HG02798 (cell line): Measurements from ENCODE around the gene TRIM72.
"Not testable (repeated sequence)": the region's sequence is repeated elsewhere in the genome, so short reads cannot be mapped to it uniquely, and the experiment has no call there.

Experiments
- ATAC-seq: cut with Tn5 transposase; IDR thresholded peaks from one replicate; pipeline ENCODE4 v1.9.1; 2021; ENCODE audit warnings: mild to moderate bottlenecking; ENCODE audit not compliant: unreplicated experiment, poor library complexity

Gene TRIM72

GRCh38 chr16:31190061-31190460, 23.9 kb upstream of the TRIM72 start:
- ATAC-seq: no peak

GRCh38 chr16:31190818-31191444, 23.0 kb upstream of the TRIM72 start:
- no peak for ATAC-seq

GRCh38 chr16:31191697-31192428, 22.1 kb upstream of the TRIM72 start:
- ATAC-seq: no peak

GRCh38 chr16:31192856-31193642, 20.9 kb upstream of the TRIM72 start:
- no peak for ATAC-seq

GRCh38 chr16:31193874-31194273, 20.0 kb upstream of the TRIM72 start:
- ATAC-seq: no peak

GRCh38 chr16:31194898-31195297, 19.0 kb upstream of the TRIM72 start:
- no peak for ATAC-seq

- not testable (repeated sequence) for ATAC-seq
Measured at GRCh38 chr16:31195861-31196260, 18.1 kb upstream of the TRIM72 start.

GRCh38 chr16:31196324-31197088, 17.4 kb upstream of the TRIM72 start:
- no peak for ATAC-seq

- ATAC-seq: no peak
Measured at GRCh38 chr16:31198207-31198882, 15.6 kb upstream of the TRIM72 start.

GRCh38 chr16:31199430-31200041, 14.4 kb upstream of the TRIM72 start:
- no peak for ATAC-seq

- ATAC-seq: not testable (repeated sequence)
Measured at GRCh38 chr16:31200111-31200510, 13.8 kb upstream of the TRIM72 start.

- no peak for ATAC-seq
Measured at GRCh38 chr16:31200821-31201568, 12.9 kb upstream of the TRIM72 start.

- peak; percentile 50 for ATAC-seq
Measured at GRCh38 chr16:31201582-31202413, 12.1 kb upstream of the TRIM72 start.

GRCh38 chr16:31202414-31203375, 11.2 kb upstream of the TRIM72 start, which contains the start of gene PYCARD:
TSS of gene PYCARD (minus strand) at chr16:31202760. CDS start at chr16:31202690, 70 bp downstream.
- peak; percentile 40 for ATAC-seq

- no peak for ATAC-seq
Measured at GRCh38 chr16:31204871-31205666, 8.8 kb upstream of the TRIM72 start.

GRCh38 chr16:31206776-31207175, 7.1 kb upstream of the TRIM72 start:
- no peak for ATAC-seq
